GM15510 (cell line): ENCODE results near the gene ZNF628.
A peak's percentile ranks its signal among the peaks of the same experiment; 100 is the strongest.

Experiments used
- POLR2A ChIP-seq: IDR thresholded peaks from 3 replicates; pipeline ENCODE4 v1.6.1; 2011; ENCODE audit warnings: borderline replicate concordance; ENCODE audit not compliant: insufficient read length; ENCODE audit errors: extremely low read depth

ZNF628 gene

DNA sequence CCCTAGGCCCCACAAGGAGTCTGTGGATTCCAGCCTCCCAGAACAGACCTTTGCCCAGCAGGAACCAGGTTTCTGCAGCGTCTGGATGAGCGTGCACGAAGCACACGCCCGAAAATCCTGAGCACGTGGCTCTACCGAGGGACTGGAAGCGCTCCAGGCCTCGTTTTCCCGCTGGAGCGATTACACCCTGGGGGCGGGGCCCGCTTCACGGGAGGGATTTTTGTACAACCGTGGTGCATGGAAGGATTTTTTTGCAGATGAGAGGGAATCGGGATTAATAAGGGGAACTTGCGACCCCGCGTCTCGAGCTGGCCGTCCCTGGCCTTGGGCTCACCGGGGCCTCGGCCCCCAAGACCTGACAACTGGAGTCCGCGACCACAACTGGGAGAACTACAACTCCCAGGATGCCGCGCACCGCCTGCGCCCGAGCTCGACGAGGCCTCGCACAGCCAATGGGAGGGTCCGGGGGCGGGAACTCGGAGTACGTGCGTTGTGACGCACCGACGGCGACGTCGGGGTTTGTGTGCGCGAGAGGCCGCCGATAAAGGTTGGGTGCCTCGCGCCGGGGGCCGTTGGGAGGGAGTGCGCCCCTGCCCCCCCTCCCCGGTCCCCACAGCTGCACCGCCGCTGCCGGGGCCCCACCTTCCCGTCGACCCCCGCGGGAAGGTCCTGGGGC lies at the start of gene ZNF628:
ZNF628 (plus strand) TSS at position 518 of the 676 bp plus-strand sequence. CDS start 3,294 bp downstream, outside the sequence.
- peak; percentile 64 for TF ChIP-seq POLR2A

GRCh38 chr19:55431183-55431582 lies 45.2 kb upstream of the ZNF628 start:
- TF ChIP-seq POLR2A, result no peak

DNA sequence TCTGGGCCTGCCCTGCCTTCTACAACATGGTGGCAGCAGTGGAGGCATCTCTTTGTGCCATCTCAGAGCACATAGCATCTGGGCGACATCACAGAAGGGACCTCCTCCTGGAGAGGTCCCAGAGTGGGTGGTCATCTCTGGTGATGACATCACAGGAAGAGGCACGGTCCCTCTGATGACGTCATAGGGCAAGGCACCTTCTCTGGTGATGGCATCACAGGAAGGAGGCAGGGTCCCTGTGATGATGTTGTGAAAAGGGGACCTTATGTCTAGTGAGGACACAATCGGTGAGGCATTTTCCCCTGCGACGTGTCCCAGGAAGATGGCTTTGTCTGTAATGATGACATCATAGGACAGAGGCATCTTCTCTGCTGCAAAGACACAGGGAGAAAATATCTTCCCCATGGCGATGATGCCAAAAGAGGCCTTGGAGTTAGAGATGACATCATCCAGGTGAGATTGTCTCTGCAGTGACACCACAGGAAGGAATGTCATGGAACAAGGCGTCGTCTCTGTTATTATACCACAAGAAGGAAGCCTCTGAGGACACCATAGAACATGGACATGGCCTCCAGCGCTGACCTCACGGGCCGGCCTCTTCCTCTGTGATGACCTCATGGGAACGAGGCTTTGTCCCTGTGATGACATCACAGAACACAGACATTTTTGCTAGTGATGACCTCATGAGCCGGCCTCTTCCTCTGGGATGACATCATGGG lies 44.0 kb upstream of the ZNF628 start:
- TF ChIP-seq POLR2A, result no peak

DNA sequence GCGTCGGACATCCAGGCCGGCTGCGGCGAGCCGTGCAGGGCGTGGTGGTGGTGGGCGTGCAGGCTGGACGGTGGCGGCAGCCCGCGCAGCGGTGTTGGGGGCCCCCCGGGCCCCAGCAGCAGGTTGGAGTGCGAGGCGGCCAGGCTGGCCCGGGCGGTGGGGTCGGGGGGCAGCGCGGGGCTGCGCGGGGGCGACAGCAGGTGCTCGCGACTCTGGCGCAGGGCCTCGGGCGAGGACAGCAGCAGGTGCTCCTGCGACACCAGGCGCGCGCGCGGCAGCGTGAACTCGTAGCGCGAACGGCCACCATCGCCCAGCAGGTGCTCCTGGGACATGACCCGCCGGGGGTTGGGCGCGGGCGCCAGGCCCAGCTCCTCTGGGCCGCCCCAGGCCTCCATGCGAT lies 43.1 kb upstream of the ZNF628 start:
- TF ChIP-seq POLR2A, result no peak

- no peak for TF ChIP-seq POLR2A
These were observed 42.0 kb upstream of the ZNF628 start for GRCh38 chr19:55434356-55434919.

- no peak for TF ChIP-seq POLR2A
These were observed 41.4 kb upstream of the ZNF628 start for GRCh38 chr19:55435020-55435419.

DNA sequence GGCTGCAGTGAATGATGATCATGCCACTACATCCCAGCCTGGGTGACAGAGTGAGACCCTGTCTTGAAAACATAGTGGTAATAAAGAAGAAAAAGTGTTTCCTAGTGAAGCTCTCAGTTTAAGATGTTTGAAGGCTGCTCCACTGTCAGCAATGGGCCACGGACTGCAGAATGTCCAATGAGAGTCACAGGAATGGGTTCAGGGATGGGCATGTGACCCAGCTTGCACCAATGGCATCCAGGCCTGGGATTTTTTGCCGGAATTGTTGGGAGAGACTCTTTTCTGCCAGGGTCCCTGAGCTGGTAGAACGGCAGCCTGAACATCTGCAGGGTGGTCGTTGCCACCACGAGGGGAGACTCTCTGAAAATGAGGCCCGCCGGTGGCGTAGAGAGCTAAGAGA lies 39.6 kb upstream of the ZNF628 start:
- no peak for TF ChIP-seq POLR2A

DNA sequence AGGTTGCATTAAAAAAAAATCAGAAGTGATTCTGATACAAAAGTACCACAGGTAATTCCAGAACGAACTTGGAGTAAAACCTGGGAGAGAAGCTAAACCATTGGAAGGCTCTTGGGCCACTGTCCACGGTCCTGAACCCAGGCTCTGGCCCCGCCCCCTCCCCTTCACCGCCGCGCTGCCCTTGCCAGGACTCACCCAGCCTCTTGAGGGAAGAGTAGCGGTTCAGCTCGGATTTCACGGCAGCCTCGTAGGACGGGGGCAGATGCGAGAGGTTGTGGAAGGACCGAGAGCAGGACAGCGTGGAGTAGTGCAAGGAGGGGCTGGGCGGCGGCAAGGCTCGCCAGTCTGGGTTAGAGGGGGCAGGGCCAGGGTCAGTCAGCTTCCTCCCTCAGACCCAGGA lies 39.0 kb upstream of the ZNF628 start:
- no peak for TF ChIP-seq POLR2A

- no peak for TF ChIP-seq POLR2A
These were observed 37.4 kb upstream of the ZNF628 start for GRCh38 chr19:55439052-55439451.

DNA sequence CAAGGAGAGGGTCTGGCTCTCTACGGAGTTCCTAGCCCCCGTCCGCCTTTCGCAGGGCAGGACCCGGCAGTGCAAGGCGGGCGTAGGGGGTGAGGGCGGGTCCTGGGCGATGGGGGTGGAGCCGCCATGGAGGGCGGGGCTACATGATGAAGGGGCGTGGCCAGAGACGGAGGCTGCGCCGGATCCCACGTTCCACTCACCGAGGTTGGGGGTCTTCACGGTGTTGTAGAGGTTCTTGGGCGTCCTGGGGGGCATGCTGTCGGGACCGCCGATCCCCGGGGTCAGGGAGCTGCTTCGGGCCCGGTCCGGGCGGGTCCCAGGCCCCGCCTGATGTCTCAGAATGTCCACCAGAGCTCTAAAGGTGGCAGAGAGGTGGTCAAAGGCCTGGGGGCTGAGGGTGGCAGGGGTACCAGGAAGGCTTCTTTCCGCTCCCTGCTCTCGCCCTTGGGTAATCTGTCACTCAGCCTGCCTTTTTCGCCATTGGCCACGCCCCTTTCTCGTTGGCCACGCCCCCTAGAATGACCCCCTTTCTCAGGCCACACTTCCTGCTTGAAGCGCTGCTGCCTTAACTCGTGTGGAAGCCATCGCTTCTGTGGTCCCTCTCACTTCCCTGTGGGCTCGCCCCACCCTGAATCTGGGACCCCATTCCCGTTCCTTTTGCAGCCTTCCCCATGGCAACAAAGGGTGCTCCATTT lies 35.9 kb upstream of the ZNF628 start:
- no peak for TF ChIP-seq POLR2A

DNA sequence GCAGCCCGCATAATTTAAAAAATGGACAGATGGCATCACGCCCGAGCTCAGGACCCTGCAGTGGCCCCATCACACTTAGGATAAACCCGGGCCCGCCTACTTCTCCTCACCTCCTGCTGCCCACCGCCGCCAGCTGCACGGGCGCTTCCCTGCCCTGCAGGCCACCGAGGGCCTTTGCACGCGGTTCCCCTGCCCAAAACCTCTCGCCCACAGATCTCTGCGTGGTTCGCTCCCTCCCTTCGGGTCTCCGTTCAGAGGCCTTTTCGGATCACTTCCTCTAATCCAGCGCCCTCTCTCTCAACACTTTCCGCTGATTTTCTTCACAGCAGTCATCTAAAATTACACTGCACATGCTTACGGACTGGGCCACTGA lies 35.1 kb upstream of the ZNF628 start:
- no peak for TF ChIP-seq POLR2A

DNA sequence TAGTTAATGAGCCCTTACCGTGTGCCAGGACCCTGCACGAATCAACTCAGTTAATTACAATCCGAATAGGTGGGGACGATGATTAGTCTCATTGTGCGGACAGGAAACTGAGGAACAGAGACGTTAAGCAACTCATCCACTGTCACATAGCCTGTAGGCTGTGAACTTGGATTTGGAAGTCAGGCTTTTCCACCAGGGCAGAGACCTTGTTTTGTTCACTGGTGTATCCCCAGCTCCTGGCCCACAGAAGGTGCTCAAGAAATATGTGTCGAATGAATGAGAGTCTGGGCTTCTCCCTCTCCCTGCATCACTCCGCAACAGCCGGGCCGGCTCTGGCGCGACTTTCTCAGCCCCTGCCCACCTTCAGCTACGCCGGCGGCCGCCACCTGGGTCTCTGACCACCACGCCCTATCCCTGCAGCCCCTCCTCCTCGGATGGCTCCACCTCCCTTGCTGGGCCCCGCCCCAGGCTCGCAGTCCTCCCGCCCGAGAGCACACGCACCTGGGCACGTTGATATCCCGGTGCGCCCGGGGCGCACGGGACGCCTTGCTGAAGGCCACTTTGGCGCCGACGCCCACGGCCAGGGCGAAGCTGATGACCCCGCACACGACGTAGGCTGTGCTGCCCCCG lies 34.6 kb upstream of the ZNF628 start:
- no peak for TF ChIP-seq POLR2A

DNA sequence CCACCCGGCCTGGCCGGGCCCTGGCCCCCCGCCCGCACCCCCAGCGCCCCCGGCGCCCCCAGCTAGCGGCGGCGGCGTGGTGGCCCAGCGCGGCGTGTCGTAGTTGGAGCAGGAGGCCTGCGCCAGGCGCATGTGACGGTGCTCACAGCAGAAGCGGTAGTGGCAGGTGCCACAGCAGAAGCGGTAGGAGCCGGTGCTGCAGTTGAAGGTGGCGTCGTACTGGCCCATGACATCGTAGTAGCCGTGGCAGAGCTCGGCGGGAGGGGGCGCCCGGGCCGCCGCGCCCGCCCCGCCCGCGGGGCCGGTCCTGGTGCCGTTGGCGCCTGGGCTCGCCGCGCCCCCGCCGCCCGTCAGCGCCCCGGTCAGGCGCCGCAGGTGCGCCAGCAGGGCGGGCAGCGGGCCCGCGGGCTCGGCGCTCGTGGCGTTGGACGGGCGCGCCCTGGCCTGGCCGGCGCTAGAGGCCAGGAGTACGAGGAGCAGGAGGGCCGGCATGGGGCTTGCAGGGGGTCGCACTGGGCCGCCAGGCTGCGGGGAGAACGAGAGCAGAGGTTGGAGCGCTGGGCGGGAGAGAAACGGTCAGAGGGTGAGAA lies 34.0 kb upstream of the ZNF628 start:
- TF ChIP-seq POLR2A, result no peak

- TF ChIP-seq POLR2A, result no peak
These were observed 33.2 kb upstream of the ZNF628 start, which contains the start of gene SHISA7 for GRCh38 chr19:55443045-55443823. SHISA7 (minus strand) TSS chr19:55443300; CDS start chr19:55442863, 437 bp downstream.
